Measurements from ENCODE around the gene NHERF2.

NHERF2 gene

GRCh38 chr16:1980770-1981087 is 46.0 kb upstream of the NHERF2 start:
- no peak overlapping the region for H3K9ac ChIP-seq (ENCODE audit: low read depth, low read length, poor library complexity, severe bottlenecking)
- no peaks in the 10 kb centered on the region for H3K36me3 ChIP-seq (ENCODE audit: insufficient read depth, low read length)
- H3K27me3 ChIP-seq (ENCODE audit: insufficient read depth, low read length, poor library complexity, severe bottlenecking): no peaks in the 10 kb centered on the region
- no peaks in the 10 kb centered on the region for H4K20me1 ChIP-seq (ENCODE audit: insufficient read depth, low read length, poor library complexity, severe bottlenecking)
- peaks cover 15% of the 10 kb centered on the region for H3K79me2 ChIP-seq (ENCODE audit: insufficient read depth, low read length)
- H3K9me2 ChIP-seq (replicated peaks; ENCODE audit: low read depth, low read length): no peaks in the 10 kb centered on the region
- no peaks in the 10 kb centered on the region for H3F3A ChIP-seq (ENCODE audit: low read depth)
- no peak overlapping the region for H3K4me2 ChIP-seq (ENCODE audit: low read depth, low read length, poor library complexity, severe bottlenecking)
- no peaks in the 10 kb centered on the region for H3K4me1 ChIP-seq (ENCODE audit: insufficient read depth, low read length, poor library complexity, severe bottlenecking)
- H2AFZ ChIP-seq (ENCODE audit: low read length): no peak overlapping the region
- H3K9me3 ChIP-seq (ENCODE audit: insufficient read depth, low read depth, low read length): no peaks in the 10 kb centered on the region
- no peak overlapping the region for H3K4me3 ChIP-seq (ENCODE audit: low read length, poor library complexity, severe bottlenecking)
- no peak for TF ChIP-seq EZH2phosphoT487 (IDR thresholded peaks at IDR 0.05; ENCODE audit: borderline replicate concordance)

DNA sequence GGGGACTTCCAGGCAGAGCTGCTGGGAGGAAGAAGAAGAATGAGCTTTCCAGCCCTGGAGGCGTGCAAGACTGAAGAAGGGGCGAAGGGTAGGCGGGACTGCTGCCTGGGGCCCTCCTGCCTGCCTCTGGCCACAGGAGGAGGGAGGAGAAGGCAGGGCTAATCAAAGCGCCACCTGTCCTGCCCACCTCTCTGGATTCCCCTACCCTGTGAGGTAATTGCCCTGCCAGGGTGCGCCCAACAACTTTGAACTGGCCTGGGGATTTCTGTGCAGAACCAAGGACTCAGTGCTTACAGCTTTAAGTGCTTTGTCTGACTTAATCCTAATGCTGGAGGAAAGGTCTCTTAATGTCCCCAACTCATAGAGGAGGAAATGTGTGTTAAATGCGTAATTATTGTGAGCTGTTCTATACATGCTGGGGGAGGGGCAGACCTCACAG is 45.3 kb upstream of the NHERF2 start, which contains the start of gene NOXO1:
NOXO1 (minus strand) TSS at position 72 of the 439 bp plus-strand sequence. CDS start 290 bp downstream, outside the sequence.
- Histone ChIP-seq H3K4me3 (ENCODE audit: low read length, poor library complexity, severe bottlenecking) (no peak within 1 kb of the TSS), H3K79me2 (ENCODE audit: insufficient read depth, low read length) (peaks cover 21% of the 10 kb centered on the region), H3K9ac (ENCODE audit: low read depth, low read length, poor library complexity, severe bottlenecking) (no peak within 1 kb of the TSS), H3K4me2 (ENCODE audit: low read depth, low read length, poor library complexity, severe bottlenecking) (no peak within 1 kb of the TSS), H4K20me1 (ENCODE audit: insufficient read depth, low read length, poor library complexity, severe bottlenecking) (no peaks in the 10 kb centered on the region), H3K4me1 (ENCODE audit: insufficient read depth, low read length, poor library complexity, severe bottlenecking) (no peaks in the 10 kb centered on the region), H3K9me3 (ENCODE audit: insufficient read depth, low read depth, low read length) (no peaks in the 10 kb centered on the region), H3K9me2 (replicated peaks; ENCODE audit: low read depth, low read length) (no peaks in the 10 kb centered on the region), H3K27me3 (ENCODE audit: insufficient read depth, low read length, poor library complexity, severe bottlenecking) (no peaks in the 10 kb centered on the region), H2AFZ (ENCODE audit: low read length) (no peak within 1 kb of the TSS), H3K36me3 (ENCODE audit: insufficient read depth, low read length) (no peaks in the 10 kb centered on the region; the same call in 1 of the 2 replicates), H3F3A (ENCODE audit: low read depth) (no peaks in the 10 kb centered on the region)
- TF ChIP-seq, protein P1, sequence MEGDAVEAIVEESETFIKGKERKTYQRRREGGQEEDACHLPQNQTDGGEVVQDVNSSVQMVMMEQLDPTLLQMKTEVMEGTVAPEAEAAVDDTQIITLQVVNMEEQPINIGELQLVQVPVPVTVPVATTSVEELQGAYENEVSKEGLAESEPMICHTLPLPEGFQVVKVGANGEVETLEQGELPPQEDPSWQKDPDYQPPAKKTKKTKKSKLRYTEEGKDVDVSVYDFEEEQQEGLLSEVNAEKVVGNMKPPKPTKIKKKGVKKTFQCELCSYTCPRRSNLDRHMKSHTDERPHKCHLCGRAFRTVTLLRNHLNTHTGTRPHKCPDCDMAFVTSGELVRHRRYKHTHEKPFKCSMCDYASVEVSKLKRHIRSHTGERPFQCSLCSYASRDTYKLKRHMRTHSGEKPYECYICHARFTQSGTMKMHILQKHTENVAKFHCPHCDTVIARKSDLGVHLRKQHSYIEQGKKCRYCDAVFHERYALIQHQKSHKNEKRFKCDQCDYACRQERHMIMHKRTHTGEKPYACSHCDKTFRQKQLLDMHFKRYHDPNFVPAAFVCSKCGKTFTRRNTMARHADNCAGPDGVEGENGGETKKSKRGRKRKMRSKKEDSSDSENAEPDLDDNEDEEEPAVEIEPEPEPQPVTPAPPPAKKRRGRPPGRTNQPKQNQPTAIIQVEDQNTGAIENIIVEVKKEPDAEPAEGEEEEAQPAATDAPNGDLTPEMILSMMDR (conservative IDR thresholded peaks at IDR 0.05; ENCODE audit: low read length): no peak
- TF ChIP-seq EZH2phosphoT487 (IDR thresholded peaks at IDR 0.05; ENCODE audit: borderline replicate concordance): no peak

- H3K27me3 ChIP-seq (ENCODE audit: insufficient read depth, low read length, poor library complexity, severe bottlenecking): no peaks in the 10 kb centered on the region
- no peak overlapping the region for H3K4me3 ChIP-seq (ENCODE audit: low read length, poor library complexity, severe bottlenecking)
- H3K79me2 ChIP-seq (ENCODE audit: insufficient read depth, low read length): peaks cover 21% of the 10 kb centered on the region
- TF ChIP-seq, protein P1 (conservative IDR thresholded peaks at IDR 0.05; ENCODE audit: low read length): no peak
- no peaks in the 10 kb centered on the region for H4K20me1 ChIP-seq (ENCODE audit: insufficient read depth, low read length, poor library complexity, severe bottlenecking)
- H3K9ac ChIP-seq (ENCODE audit: low read depth, low read length, poor library complexity, severe bottlenecking): no peak overlapping the region
- no peaks in the 10 kb centered on the region for H3K9me3 ChIP-seq (ENCODE audit: insufficient read depth, low read depth, low read length)
- H3K4me1 ChIP-seq (ENCODE audit: insufficient read depth, low read length, poor library complexity, severe bottlenecking): no peaks in the 10 kb centered on the region
- H3K36me3 ChIP-seq (ENCODE audit: insufficient read depth, low read length): no peaks in the 10 kb centered on the region; the same call in 1 of the 2 replicates
- H3K4me2 ChIP-seq (ENCODE audit: low read depth, low read length, poor library complexity, severe bottlenecking): no peak overlapping the region
- H3F3A ChIP-seq (ENCODE audit: low read depth): no peaks in the 10 kb centered on the region
- no peaks in the 10 kb centered on the region for H3K9me2 ChIP-seq (replicated peaks; ENCODE audit: low read depth, low read length)
- no peak overlapping the region for H2AFZ ChIP-seq (ENCODE audit: low read length)
These were observed 44.7 kb upstream of the NHERF2 start for GRCh38 chr16:1982013-1982433.

DNA sequence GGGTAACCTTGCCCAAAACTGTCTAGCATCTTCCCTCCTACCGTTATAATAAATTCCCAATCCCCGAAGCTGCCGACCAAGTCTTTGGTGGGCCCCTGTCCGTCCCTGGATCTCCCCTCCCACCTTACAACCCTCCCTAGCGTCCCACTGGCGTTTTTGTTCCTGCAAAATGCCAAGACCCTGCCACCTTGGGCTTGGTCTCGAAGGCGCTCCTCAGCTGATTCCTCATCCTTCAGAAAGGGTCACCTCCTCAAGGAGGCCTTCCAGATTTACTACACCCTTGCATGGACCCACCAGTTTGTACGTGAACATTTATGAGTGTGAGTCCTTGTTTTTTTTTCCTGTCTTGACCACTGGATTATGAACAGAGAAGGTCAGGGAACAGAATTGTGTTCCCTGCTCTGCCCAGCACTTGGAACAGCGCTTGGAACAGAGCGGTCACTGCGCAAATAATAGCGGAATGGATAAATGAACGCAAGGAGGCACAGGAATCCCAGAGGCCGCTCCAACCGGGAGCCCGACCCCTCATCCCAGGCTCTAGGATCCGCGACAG is 43.6 kb upstream of the NHERF2 start:
- Histone ChIP-seq H3K9me2 (replicated peaks; ENCODE audit: low read depth, low read length) (no peaks in the 10 kb centered on the region), H2AFZ (ENCODE audit: low read length) (peak overlapping the region; percentile 78; the same call in 1 of the 2 replicates), H3K4me3 (ENCODE audit: low read length, poor library complexity, severe bottlenecking) (peak overlapping the region; percentile 87), H3K9ac (ENCODE audit: low read depth, low read length, poor library complexity, severe bottlenecking) (no peak overlapping the region), H3K9me3 (ENCODE audit: insufficient read depth, low read depth, low read length) (no peaks in the 10 kb centered on the region), H3K36me3 (ENCODE audit: insufficient read depth, low read length) (no peaks in the 10 kb centered on the region; the same call in 1 of the 2 replicates), H3F3A (ENCODE audit: low read depth) (no peaks in the 10 kb centered on the region), H3K4me1 (ENCODE audit: insufficient read depth, low read length, poor library complexity, severe bottlenecking) (no peaks in the 10 kb centered on the region), H3K79me2 (ENCODE audit: insufficient read depth, low read length) (peaks cover 21% of the 10 kb centered on the region), H3K4me2 (ENCODE audit: low read depth, low read length, poor library complexity, severe bottlenecking) (peak overlapping the region; percentile 61), H4K20me1 (ENCODE audit: insufficient read depth, low read length, poor library complexity, severe bottlenecking) (no peaks in the 10 kb centered on the region), H3K27me3 (ENCODE audit: insufficient read depth, low read length, poor library complexity, severe bottlenecking) (no peaks in the 10 kb centered on the region)
- TF ChIP-seq EZH2phosphoT487 (IDR thresholded peaks at IDR 0.05; ENCODE audit: borderline replicate concordance): no peak
- TF ChIP-seq, protein P1 (conservative IDR thresholded peaks at IDR 0.05; ENCODE audit: low read length): no peak

Data from Loucy (cell line).